ENCODE measurements around the gene AXIN2.

AXIN2 gene

GRCh38 chr17:65553646-65554552 lies 7.5 kb downstream of the AXIN2 start:
- DNase-seq (ENCODE audit: low read depth): no peak

GRCh38 chr17:65553009-65553645 lies 8.3 kb downstream of the AXIN2 start:
- no peak for DNase-seq (ENCODE audit: low read depth)

GRCh38 chr17:65552214-65552613 lies 9.2 kb downstream of the AXIN2 start:
- DNase-seq (ENCODE audit: low read depth): no peak

GRCh38 chr17:65551267-65552040 lies 10.0 kb downstream of the AXIN2 start:
- DNase-seq (ENCODE audit: low read depth): no peak

GRCh38 chr17:65550758-65551157 lies 10.7 kb downstream of the AXIN2 start:
- no peak for DNase-seq (ENCODE audit: low read depth)

GRCh38 chr17:65550075-65550662 lies 11.3 kb downstream of the AXIN2 start:
- DNase-seq (ENCODE audit: low read depth): no peak

- DNase-seq (ENCODE audit: low read depth): no peak
Observed at GRCh38 chr17:65548269-65548969, 13.0 kb downstream of the AXIN2 start.

- no peak for DNase-seq (ENCODE audit: low read depth)
Observed at GRCh38 chr17:65547253-65547670, 14.2 kb downstream of the AXIN2 start.

GRCh38 chr17:65546579-65546978 lies 14.9 kb downstream of the AXIN2 start:
- no peak for DNase-seq (ENCODE audit: low read depth)

- DNase-seq (ENCODE audit: low read depth): no peak
Observed at GRCh38 chr17:65545705-65546523, 15.5 kb downstream of the AXIN2 start.

GRCh38 chr17:65544672-65545071 lies 16.8 kb downstream of the AXIN2 start:
- DNase-seq (ENCODE audit: low read depth): no peak

- DNase-seq (ENCODE audit: low read depth): no peak
Observed at GRCh38 chr17:65542610-65543009, 18.8 kb downstream of the AXIN2 start.

GRCh38 chr17:65542067-65542466 lies 19.4 kb downstream of the AXIN2 start:
- no peak for DNase-seq (ENCODE audit: low read depth)

GRCh38 chr17:65541453-65541852 lies 20.0 kb downstream of the AXIN2 start:
- no peak for DNase-seq (ENCODE audit: low read depth)

GRCh38 chr17:65539630-65540266 lies 21.7 kb downstream of the AXIN2 start:
- no peak for DNase-seq (ENCODE audit: low read depth)

- no peak for DNase-seq (ENCODE audit: low read depth)
Observed at GRCh38 chr17:65538675-65539529, 22.5 kb downstream of the AXIN2 start.

- DNase-seq (ENCODE audit: low read depth): no peak
Observed at GRCh38 chr17:65537845-65538674, 23.4 kb downstream of the AXIN2 start.

- DNase-seq (ENCODE audit: low read depth): no peak
Observed at GRCh38 chr17:65537343-65537844, 24.1 kb downstream of the AXIN2 start.

Data from HS-27A (cell line).